Neural crest cell (in vitro differentiated cells): Measurements from ENCODE around the gene TTC36. TPM values are rescaled to one million over a fixed set of nuclear protein-coding genes. Genes with fewer than 3 reads are reported as not detected.
A peak's percentile ranks its signal among the peaks of the same experiment; 100 is the strongest.

Source experiments
- DNase-seq: peaks from one replicate; pipeline ENCODE4 v3.0.0; 2021; ENCODE audit warnings: low read depth, mixed read lengths, low spot score
- H3K27ac Mint-ChIP-seq: one replicate; pipeline ENCODE4 v1.8.0; 2021; ENCODE audit warnings: mild to moderate bottlenecking, mixed read lengths; ENCODE audit not compliant: unreplicated experiment
- H3K27me3 Mint-ChIP-seq: 2 replicates; pipeline ENCODE4 v1.8.0; 2021; ENCODE audit warnings: low read depth, mild to moderate bottlenecking, mixed read lengths
- H3K36me3 Mint-ChIP-seq: 2 replicates; pipeline ENCODE4 v1.8.0; 2021; ENCODE audit warnings: low read depth, mild to moderate bottlenecking, mixed read lengths
- H3K4me1 Mint-ChIP-seq: 2 replicates; pipeline ENCODE4 v1.8.0; 2021; ENCODE audit warnings: mixed read lengths
- H3K4me3 Mint-ChIP-seq: one replicate; pipeline ENCODE4 v1.8.0; 2021; ENCODE audit warnings: mild to moderate bottlenecking, mixed read lengths
- H3K9me3 Mint-ChIP-seq: 2 replicates; pipeline ENCODE4 v1.8.0; 2021; ENCODE audit warnings: mixed read lengths
- CTCF ChIP-seq: fragments of 200-600 bp; sonication (generic); conservative IDR thresholded peaks from 2 replicates; pipeline ENCODE4 v1.5.0; 2021; ENCODE audit warnings: antibody characterized with exemption, mild to moderate bottlenecking
- total RNA-seq: library from RNA; stranded (reverse); gene quantifications from 2 replicates; pipeline ENCODE4 v1.2.1, GENCODE V29; 2021

The TTC36 gene
- total RNA-seq, 1 donor from 2014 or later: 1.2 TPM

GRCh38 chr11:118522571-118523072 lies 4.7 kb upstream of the TTC36 start:
- Mint-ChIP-seq H3K27ac (no peak overlapping the region), H3K36me3 (peaks cover 11% of the 10 kb centered on the region)
- DNase-seq: no peak

GRCh38 chr11:118524356-118524755 lies 2.9 kb upstream of the TTC36 start:
- H3K27ac Mint-ChIP-seq: no peak overlapping the region
- no peaks in the 10 kb centered on the region for H3K9me3 Mint-ChIP-seq
- H3K27me3 Mint-ChIP-seq: no peaks in the 10 kb centered on the region
- no peak for TF ChIP-seq CTCF
- DNase-seq: no peak
- H3K36me3 Mint-ChIP-seq: peaks cover 15% of the 10 kb centered on the region
- no peak overlapping the region for H3K4me3 Mint-ChIP-seq
- peaks cover 6% of the 10 kb centered on the region for H3K4me1 Mint-ChIP-seq

More at GRCh38 chr11:118522571-118523072, 4.7 kb upstream of the TTC36 start:
- Mint-ChIP-seq H3K4me3 (peak overlapping the region; percentile 38), H3K27me3 (no peaks in the 10 kb centered on the region), H3K9me3 (no peaks in the 10 kb centered on the region), H3K4me1 (no peaks in the 10 kb centered on the region)
- TF ChIP-seq CTCF: peak; percentile 39

GRCh38 chr11:118524757-118525470 lies 2.4 kb upstream of the TTC36 start:
- no peak for DNase-seq
- H3K27ac Mint-ChIP-seq: no peak overlapping the region

DNA sequence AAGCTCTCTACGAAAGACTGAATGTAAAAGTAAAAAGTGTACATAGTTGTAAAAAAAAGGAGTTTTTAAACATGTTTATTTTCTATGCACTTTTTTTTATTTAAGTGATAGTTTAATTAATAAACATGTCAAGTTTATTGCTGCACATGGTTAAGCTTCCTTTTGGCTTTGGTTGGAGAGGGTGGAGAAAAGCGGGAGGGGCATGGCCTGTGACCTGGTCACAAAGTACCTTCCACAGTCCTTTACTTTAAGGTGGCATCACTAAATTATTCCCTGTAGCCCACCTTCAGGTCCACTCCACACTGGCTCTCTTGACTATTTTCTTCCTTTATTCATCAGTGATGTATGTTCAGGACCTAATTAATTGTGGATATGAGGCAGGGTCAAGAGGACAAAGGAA lies 586 bp upstream of the TTC36 start:
- H3K27me3 Mint-ChIP-seq: no peaks in the 10 kb centered on the region
- no peaks in the 10 kb centered on the region for H3K9me3 Mint-ChIP-seq
- DNase-seq: no peak
- no peak for TF ChIP-seq CTCF
- peaks cover 22% of the 10 kb centered on the region for H3K4me1 Mint-ChIP-seq
- no peak overlapping the region for H3K27ac Mint-ChIP-seq
- H3K36me3 Mint-ChIP-seq: peaks cover 8% of the 10 kb centered on the region
- H3K4me3 Mint-ChIP-seq: no peak overlapping the region

More at GRCh38 chr11:118524757-118525470, 2.4 kb upstream of the TTC36 start:
- H3K9me3 Mint-ChIP-seq: no peaks in the 10 kb centered on the region
- no peaks in the 10 kb centered on the region for H3K27me3 Mint-ChIP-seq
- H3K4me3 Mint-ChIP-seq: no peak overlapping the region
- H3K4me1 Mint-ChIP-seq: peaks cover 12% of the 10 kb centered on the region
- peaks cover 12% of the 10 kb centered on the region for H3K36me3 Mint-ChIP-seq
- no peak for TF ChIP-seq CTCF

DNA sequence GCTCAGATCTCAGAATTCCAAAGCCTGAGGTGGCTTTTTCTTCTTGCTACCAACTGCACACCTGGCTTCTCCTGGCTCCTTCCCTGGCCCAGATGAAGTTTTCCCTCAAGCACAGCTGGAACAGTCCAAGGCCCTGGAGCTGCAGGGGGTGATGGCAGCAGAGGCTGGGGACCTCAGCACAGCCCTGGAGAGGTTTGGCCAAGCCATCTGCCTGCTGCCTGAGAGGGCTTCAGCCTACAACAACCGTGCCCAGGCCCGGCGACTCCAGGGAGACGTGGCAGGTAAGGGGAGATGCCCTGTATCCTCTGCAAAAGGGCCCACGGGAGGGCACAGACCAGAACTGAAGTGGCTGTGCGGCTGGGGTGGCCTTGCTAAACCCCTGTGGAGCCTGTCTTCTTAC lies 1.2 kb downstream of the TTC36 start:
- Mint-ChIP-seq H3K9me3 (no peaks in the 10 kb centered on the region), H3K27ac (no peak overlapping the region), H3K4me3 (peak overlapping the region; percentile 93), H3K36me3 (peaks cover 8% of the 10 kb centered on the region), H3K27me3 (no peaks in the 10 kb centered on the region), H3K4me1 (peaks cover 25% of the 10 kb centered on the region)
- DNase-seq: no peak
- no peak for TF ChIP-seq CTCF
